H1 (cell line): ENCODE measurements around the gene SLC27A4. TPM values are rescaled to one million over a fixed set of nuclear protein-coding genes. Genes with fewer than 3 reads are reported as not detected.

Source experiments
- CTCF ChIA-PET: fragments of 300-600 bp; sonication (Branson Sonifier 250); formaldehyde crosslinking; loops from one replicate; lab custom pipeline; 2021; ENCODE audit not compliant: partially characterized antibody; lab: Charles Lee
- POLR2A ChIA-PET: fragments of 300-600 bp; sonication (Branson Sonifier 250); formaldehyde crosslinking; loops from one replicate; lab custom pipeline; 2021; ENCODE audit warnings: inconsistent platforms; ENCODE audit not compliant: partially characterized antibody; lab: Charles Lee
- DNase-seq, 2 experiments: peaks; one replicate each; pipeline versions ENCODE4 v3.0.0 to v3.0.0-alpha.2; 2010 to 2022; ENCODE audit warnings: low spot score in 2 of 2, low read depth in 1 of 2, mixed read lengths in 1 of 2
- FAIRE-seq: peaks from 2 replicates; lab custom pipeline; 2011; peaks lifted over from hg19 to GRCh38; lab: Jason Lieb, UNC
- H2AFZ ChIP-seq: 2 replicates; pipeline ENCODE4 v1.8.1; 2012; ENCODE audit warnings: low read length, inconsistent platforms
- H2AK5ac ChIP-seq: 2 replicates; pipeline ENCODE4 v1.6.1; 2013; ENCODE audit warnings: low read depth, low read length
- H2BK120ac ChIP-seq: replicated peaks from 2 replicates; pipeline ENCODE3; 2013; ENCODE audit warnings: low read depth, low read length, inconsistent platforms
- H2BK12ac ChIP-seq: 2 replicates; pipeline ENCODE4 v1.6.1; 2013; ENCODE audit warnings: low read depth, low read length
- H2BK15ac ChIP-seq: 2 replicates; pipeline ENCODE4 v1.6.1; 2013; ENCODE audit warnings: low read length
- H2BK20ac ChIP-seq: 2 replicates; pipeline ENCODE4 v1.6.1; 2013; ENCODE audit warnings: low read length
- H2BK5ac ChIP-seq: 2 replicates; pipeline ENCODE4 v1.6.1; 2013; ENCODE audit warnings: low read depth, low read length
- H3K14ac ChIP-seq: 2 replicates; pipeline ENCODE4 v1.6.1; 2013; ENCODE audit warnings: inconsistent platforms; ENCODE audit not compliant: insufficient read length
- H3K18ac ChIP-seq: 2 replicates; pipeline ENCODE4 v1.6.1; 2013; ENCODE audit warnings: low read length; ENCODE audit errors: extremely low read depth
- H3K23ac ChIP-seq: 2 replicates; pipeline ENCODE4 v1.6.1; 2013; ENCODE audit warnings: inconsistent platforms; ENCODE audit not compliant: insufficient read length
- H3K23me2 ChIP-seq: 2 replicates; pipeline ENCODE4 v1.6.1; 2013; ENCODE audit warnings: low read depth, low read length
- H3K27ac ChIP-seq: 2 replicates; pipeline ENCODE4 v1.6.1; 2011; ENCODE audit warnings: low read depth, low read length, inconsistent platforms
- H3K27me3 ChIP-seq, 4 experiments: replicated peaks in 1 of 4; 1 replicate in 1 of 4; 2 replicates in 3 of 4; pipeline versions ENCODE4 v1.6.1 to v1.8.1; 2011 to 2013; ENCODE audit warnings: low read length in 3 of 4, mild to moderate bottlenecking in 3 of 4, inconsistent platforms in 2 of 4, mixed read lengths in 2 of 4, moderate library complexity in 1 of 4; ENCODE audit not compliant: control insufficient read depth in 3 of 4, insufficient read depth in 3 of 4; ENCODE audit errors: extremely low read depth in 1 of 4
- H3K36me3 ChIP-seq, 4 experiments: 2 replicates each; pipeline versions ENCODE4 v1.6.1 to v1.8.1; 2011 to 2013; ENCODE audit warnings: mild to moderate bottlenecking in 4 of 4, low read length in 3 of 4, moderate library complexity in 2 of 4, control low read depth in 1 of 4, inconsistent platforms in 1 of 4; ENCODE audit not compliant: insufficient read depth in 4 of 4, control insufficient read depth in 2 of 4
- H3K4ac ChIP-seq: replicated peaks from 2 replicates; pipeline ENCODE3; 2013; ENCODE audit warnings: low read length, low read depth, mixed read lengths, inconsistent platforms; ENCODE audit not compliant: insufficient read length
- H3K4me1 ChIP-seq, 4 experiments: replicated peaks in 1 of 4; 1 replicate in 1 of 4; 2 replicates in 3 of 4; pipeline versions ENCODE4 v1.6.1 to v1.8.1; 2011 to 2013; ENCODE audit warnings: low read length in 3 of 4, inconsistent platforms in 2 of 4, mixed read lengths in 1 of 4; ENCODE audit not compliant: insufficient read depth in 4 of 4, control insufficient read depth in 3 of 4
- H3K4me2 ChIP-seq, 2 experiments: 2 replicates each; pipeline versions ENCODE4 v1.6.1 to v1.8.1; 2011 to 2013; ENCODE audit warnings: low read depth in 2 of 2, low read length in 2 of 2, control low read depth in 1 of 2, inconsistent platforms in 1 of 2, mild to moderate bottlenecking in 1 of 2; ENCODE audit not compliant: insufficient read depth in 1 of 2
- H3K4me3 ChIP-seq, 4 experiments: fragments of 200-600, 300-600 bp in 1 of 4; sonication (generic), shearing (Covaris generic), sonication (Bioruptor Twin) in 1 of 4; 2 replicates each; pipeline versions ENCODE4 v1.5.1 to v1.8.1; 2011 to 2016; ENCODE audit warnings: low read length in 4 of 4, low read depth in 3 of 4, control low read depth in 2 of 4, inconsistent platforms in 2 of 4, mild to moderate bottlenecking in 2 of 4, mixed read lengths in 1 of 4, moderate library complexity in 1 of 4; ENCODE audit not compliant: insufficient read depth in 2 of 4; ENCODE audit errors: extremely low read depth in 1 of 4
- H3K56ac ChIP-seq: replicated peaks from 2 replicates; pipeline ENCODE3; 2013; ENCODE audit warnings: low read depth, mild to moderate bottlenecking, mixed read lengths, low read length, inconsistent platforms; ENCODE audit not compliant: insufficient read length
- H3K79me1 ChIP-seq: 2 replicates; pipeline ENCODE4 v1.6.1; 2013; ENCODE audit warnings: low read depth, low read length, control low read depth
- H3K79me2 ChIP-seq, 2 experiments: 2 replicates each; pipeline versions ENCODE4 v1.6.1 to v1.8.1; 2012 to 2013; ENCODE audit warnings: low read length in 2 of 2, mild to moderate bottlenecking in 2 of 2, inconsistent platforms in 1 of 2; ENCODE audit not compliant: insufficient read depth in 2 of 2, control insufficient read depth in 1 of 2
- H3K9ac ChIP-seq, 4 experiments: replicated peaks in 1 of 4; 1 replicate in 1 of 4; 2 replicates in 3 of 4; pipeline versions ENCODE4 v1.6.1 to v1.8.1; 2011 to 2013; ENCODE audit warnings: low read depth in 3 of 4, low read length in 3 of 4, control low read depth in 2 of 4, mild to moderate bottlenecking in 2 of 4, moderate library complexity in 2 of 4, inconsistent platforms in 1 of 4; ENCODE audit errors: extremely low read depth in 1 of 4
- H3K9me3 ChIP-seq, 2 experiments: 2 replicates each; pipeline versions ENCODE4 v1.6.1 to v1.8.1; 2012 to 2013; ENCODE audit warnings: mild to moderate bottlenecking in 2 of 2, moderate library complexity in 2 of 2, control low read depth in 1 of 2, inconsistent platforms in 1 of 2, low read depth in 1 of 2, low read length in 1 of 2, mixed read lengths in 1 of 2; ENCODE audit not compliant: insufficient read depth in 2 of 2
- H4K20me1 ChIP-seq, 2 experiments: replicated peaks in 1 of 2; 2 replicates each; pipeline versions ENCODE3 to v1.8.1; 2011 to 2013; ENCODE audit warnings: inconsistent platforms in 2 of 2, low read length in 2 of 2, mild to moderate bottlenecking in 1 of 2; ENCODE audit not compliant: insufficient read depth in 2 of 2, control insufficient read depth in 1 of 2
- H4K5ac ChIP-seq: 2 replicates; pipeline ENCODE4 v1.6.1; 2013; ENCODE audit warnings: low read length, low read depth, mixed read lengths, inconsistent platforms; ENCODE audit not compliant: insufficient read length
- H4K8ac ChIP-seq: 2 replicates; pipeline ENCODE4 v1.8.0; 2013; ENCODE audit warnings: mild to moderate bottlenecking, moderate library complexity, low read length, inconsistent platforms; ENCODE audit not compliant: insufficient read depth; ENCODE audit errors: extremely low read depth
- H4K91ac ChIP-seq: replicated peaks from 2 replicates; pipeline ENCODE3; 2013; ENCODE audit warnings: low read length, mixed read lengths, inconsistent platforms; ENCODE audit not compliant: insufficient read length
- BACH1 ChIP-seq: IDR thresholded peaks from 2 replicates; pipeline ENCODE4 v1.6.1; 2012; ENCODE audit warnings: low read length, improper control_type of control experiment
- CBX8 ChIP-seq: fragments of 300-800, 300-1000 bp; sonication (generic); IDR thresholded peaks from 2 replicates; pipeline ENCODE4 v1.7.1; 2016; ENCODE audit warnings: low read depth, low read length, borderline replicate concordance
- CTCF ChIP-seq, 3 experiments: IDR thresholded peaks; 1 replicate in 2 of 3; 2 replicates in 1 of 3; pipeline versions ENCODE4 v1.5.1 to v1.6.1; 2011; ENCODE audit warnings: low read length in 3 of 3, mild to moderate bottlenecking in 3 of 3, inconsistent platforms in 2 of 3, low read depth in 1 of 3, moderate library complexity in 1 of 3; ENCODE audit not compliant: insufficient read depth in 1 of 3; ENCODE audit errors: control extremely low read depth in 1 of 3
- EGR1 ChIP-seq: IDR thresholded peaks from 2 replicates; pipeline ENCODE4 v1.6.1; 2011; ENCODE audit warnings: low read depth, low read length, borderline replicate concordance
- MAX ChIP-seq: IDR thresholded peaks from 2 replicates; pipeline ENCODE4 v1.6.1; 2012; ENCODE audit warnings: inconsistent platforms
- RFX5 ChIP-seq: IDR thresholded peaks from 2 replicates; pipeline ENCODE4 v1.6.1; 2011; ENCODE audit warnings: low read depth, low read length, improper control_type of control experiment, borderline replicate concordance
- SUZ12 ChIP-seq: fragments of 200-600 bp; sonication (generic); IDR thresholded peaks from 2 replicates; pipeline ENCODE4 v1.6.1; 2012; ENCODE audit warnings: mild to moderate bottlenecking, inconsistent platforms, low read length, moderate library complexity, mixed read lengths
- TCF12 ChIP-seq: IDR thresholded peaks from 2 replicates; pipeline ENCODE4 v1.6.1; 2011; ENCODE audit warnings: low read depth, mild to moderate bottlenecking, low read length
- USF2 ChIP-seq: IDR thresholded peaks from 2 replicates; pipeline ENCODE4 v1.6.1; 2011; ENCODE audit warnings: low read length, improper control_type of control experiment
- WGBS, 2 experiments: shearing (Covaris generic) in 1 of 2; methylation state at CpG; one replicate each; pipeline versions ENCODE4 v1.1.6 to v1.1.7; 2013 to 2015; ENCODE audit warnings: low lambda C conversion rate in 2 of 2, mixed read lengths in 2 of 2, inconsistent platforms in 1 of 2, low coverage in 1 of 2, missing lambda C conversion rate in 1 of 2; ENCODE audit not compliant: insufficient replicate concordance in 2 of 2, insufficient coverage in 1 of 2, insufficient read length in 1 of 2; ENCODE audit errors: extremely low coverage in 1 of 2, missing lambda C conversion rate in 1 of 2; 5-methylcytosine and 5-hydroxymethylcytosine counted together
- polyA plus RNA-seq, 7 experiments: library from polyadenylated mRNA; depleted of rRNA in 3 of 7; stranded (reverse) in 5 of 7; unstranded in 2 of 7; fragments of >200 nt in 5 of 7; fragments of 200-250 nt in 2 of 7; gene quantifications; 1 replicate in 5 of 7; 2 replicates in 1 of 7; 4 replicates in 1 of 7; pipeline versions ENCODE4 v1.2.1 to v1.2.3, GENCODE V29; 2011 to 2013; ENCODE audit warnings: missing spikeins in 2 of 7, mixed read lengths in 2 of 7
- total RNA-seq: library from RNA; stranded (reverse); fragmentation: NEBNext Ultra II Directional; extraction: Animal tissue kit (Norgen Biotek cat#: 25700); gene quantifications from 2 replicates; pipeline ENCODE4 v1.2.1, GENCODE V29; 2021

The SLC27A4 gene
- total and polyA plus RNA-seq, 2 of the 8 experiments (the other 6 are each of a cell fraction or from before 2014, with no cell fraction given): 14.9 to 20.5 TPM

DNA sequence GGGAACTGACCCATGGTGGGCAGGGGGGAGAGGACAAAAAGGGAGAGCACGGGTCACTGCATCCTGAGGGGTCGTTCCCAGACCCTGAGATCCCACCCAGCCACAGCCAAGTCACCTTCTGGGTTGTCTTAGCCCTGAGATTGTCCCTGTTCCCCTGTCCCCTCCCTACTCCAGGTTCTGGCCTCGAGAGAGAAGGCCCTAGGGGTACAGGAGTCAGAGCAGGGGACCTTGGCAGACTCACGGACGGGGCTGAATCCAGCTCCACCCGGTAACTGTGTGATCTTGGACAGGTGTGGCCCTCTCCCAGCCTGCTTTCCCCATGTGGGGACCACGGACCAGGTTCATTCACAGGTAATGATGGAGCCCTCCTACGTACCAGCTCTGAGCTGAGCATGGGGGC lies 69.1 kb downstream of the SLC27A4 start:
- no peak overlapping the region for H3K14ac ChIP-seq
- DNase-seq: no peak
- H3K4me1 ChIP-seq: peaks cover 15 to 45% (median 21%) of the 10 kb centered on the region in 4 experiments
- peaks cover 0 to 3% of the 10 kb centered on the region in 2 experiments; a peak in 1 of 4 replicates for H3K9me3 ChIP-seq
- no peak overlapping the region for H3K56ac ChIP-seq
- peak overlapping the region; percentile 8; the same call in 1 of the 2 replicates for H2BK20ac ChIP-seq
- H4K8ac ChIP-seq: no peak overlapping the region
- peaks cover 0 to 1% of the 10 kb centered on the region in 2 experiments for H4K20me1 ChIP-seq
- H3K9ac ChIP-seq: no peak overlapping the region
- no peak overlapping the region for H2BK120ac ChIP-seq
- FAIRE-seq: no peak
- H3K4ac ChIP-seq: no peak overlapping the region
- H3K27me3 ChIP-seq: peaks cover 60 to 85% (median 76%) of the 10 kb centered on the region in 4 experiments
- CTCF ChIA-PET: interaction anchor here (1.0 to 15.7 kb wide), 15 partner anchors 11 to 149 kb away, joined by 3 to 544 read pairs (median 6); partner anchors contain the start of genes CERCAM and URM1
- WGBS, 2 experiments: 45% methylated on average over 7 of the region's 8 CpGs; no CpG with 5 or more reads in 1 of the 2 experiments
- peak overlapping the region; percentile 63; the same call in 1 of the 2 replicates for H3K18ac ChIP-seq
- no peaks in the 10 kb centered on the region for H3K36me3 ChIP-seq
- H2AFZ ChIP-seq: no peak overlapping the region
- no peak overlapping the region for H2BK5ac ChIP-seq
- H2AK5ac ChIP-seq: no peak overlapping the region
- POLR2A ChIA-PET: interaction anchor here (0.9 to 4.8 kb wide), 9 partner anchors 13 to 132 kb away, joined by 3 to 27 read pairs (median 5); no protein-coding TSS in a partner anchor
- H3K27ac ChIP-seq: no peak overlapping the region
- no peak overlapping the region for H4K91ac ChIP-seq
- no peaks in the 10 kb centered on the region for H3K79me1 ChIP-seq
- H3K4me2 ChIP-seq: peak overlapping the region; percentile 21 to 23; a peak in 3 of 4 replicates
- no peaks in the 10 kb centered on the region for H3K79me2 ChIP-seq
- no peaks in the 10 kb centered on the region for H3K23me2 ChIP-seq
- no peak overlapping the region for H2BK15ac ChIP-seq
- H3K23ac ChIP-seq: no peak overlapping the region
- H2BK12ac ChIP-seq: peak overlapping the region; percentile 13; the same call in 1 of the 2 replicates
- peak overlapping the region in 2 of 4 experiments; percentile 5; a peak in 2 of 8 replicates for H3K4me3 ChIP-seq
- no peak overlapping the region for H4K5ac ChIP-seq
- TF ChIP-seq RFX5 (no peak), CTCF (IDR thresholded peaks at IDR 0.05; ENCODE audit: control extremely low read depth in 1 of 3, insufficient read depth in 1 of 3, low read depth in 1 of 3, low read length in 3 of 3) (no peak), BACH1 (no peak), EGR1 (no peak), USF2 (no peak), MAX (no peak), SUZ12 (peak; percentile 60; the same call in 1 of the 2 replicates), TCF12 (no peak), CBX8 (no peak)
